Measurements from ENCODE around the gene ZNF519.

The ZNF519 gene

GRCh38 chr18:14104201-14104600, 28.0 kb downstream of the ZNF519 start:
- TF ChIP-seq, protein P1, sequence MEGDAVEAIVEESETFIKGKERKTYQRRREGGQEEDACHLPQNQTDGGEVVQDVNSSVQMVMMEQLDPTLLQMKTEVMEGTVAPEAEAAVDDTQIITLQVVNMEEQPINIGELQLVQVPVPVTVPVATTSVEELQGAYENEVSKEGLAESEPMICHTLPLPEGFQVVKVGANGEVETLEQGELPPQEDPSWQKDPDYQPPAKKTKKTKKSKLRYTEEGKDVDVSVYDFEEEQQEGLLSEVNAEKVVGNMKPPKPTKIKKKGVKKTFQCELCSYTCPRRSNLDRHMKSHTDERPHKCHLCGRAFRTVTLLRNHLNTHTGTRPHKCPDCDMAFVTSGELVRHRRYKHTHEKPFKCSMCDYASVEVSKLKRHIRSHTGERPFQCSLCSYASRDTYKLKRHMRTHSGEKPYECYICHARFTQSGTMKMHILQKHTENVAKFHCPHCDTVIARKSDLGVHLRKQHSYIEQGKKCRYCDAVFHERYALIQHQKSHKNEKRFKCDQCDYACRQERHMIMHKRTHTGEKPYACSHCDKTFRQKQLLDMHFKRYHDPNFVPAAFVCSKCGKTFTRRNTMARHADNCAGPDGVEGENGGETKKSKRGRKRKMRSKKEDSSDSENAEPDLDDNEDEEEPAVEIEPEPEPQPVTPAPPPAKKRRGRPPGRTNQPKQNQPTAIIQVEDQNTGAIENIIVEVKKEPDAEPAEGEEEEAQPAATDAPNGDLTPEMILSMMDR (IDR thresholded peaks at IDR 0.05; ENCODE audit: low read length, missing control alignments) = no peak
- H3K4me3 ChIP-seq (replicated peaks; ENCODE audit: low read depth, low read length) = no peak overlapping the region
- DNase-seq (ENCODE audit: low read depth) = no peak

GRCh38 chr18:14100503-14101286, 31.5 kb downstream of the ZNF519 start:
- H3K4me3 ChIP-seq (replicated peaks; ENCODE audit: low read depth, low read length) = no peak overlapping the region
- no peak for DNase-seq (ENCODE audit: low read depth)
- TF ChIP-seq, protein P1 (IDR thresholded peaks at IDR 0.05; ENCODE audit: low read length, missing control alignments) = no peak

DNA sequence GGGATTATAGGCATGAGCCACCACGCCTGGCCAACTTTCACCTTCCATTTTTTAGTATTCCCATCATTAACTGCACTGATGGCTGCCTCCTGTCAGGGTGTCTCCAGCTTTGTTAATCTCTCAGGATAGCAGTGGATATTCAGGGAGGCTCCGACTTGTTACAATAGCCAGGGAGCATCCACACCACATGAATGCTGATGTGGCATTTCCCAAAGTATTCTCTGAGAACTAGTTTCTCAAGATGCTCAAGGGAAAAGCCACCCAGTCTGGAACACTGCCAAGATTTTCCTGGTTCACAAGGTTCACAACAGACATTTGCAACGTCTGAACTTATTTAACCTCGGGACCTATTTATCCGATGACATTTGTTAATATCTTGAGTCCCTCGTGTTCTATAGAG, 33.8 kb downstream of the ZNF519 start:
- no peak for DNase-seq (ENCODE audit: low read depth)
- no peak overlapping the region for H3K4me3 ChIP-seq (replicated peaks; ENCODE audit: low read depth, low read length)
- TF ChIP-seq, protein P1 (IDR thresholded peaks at IDR 0.05; ENCODE audit: low read length, missing control alignments) = no peak

DNA sequence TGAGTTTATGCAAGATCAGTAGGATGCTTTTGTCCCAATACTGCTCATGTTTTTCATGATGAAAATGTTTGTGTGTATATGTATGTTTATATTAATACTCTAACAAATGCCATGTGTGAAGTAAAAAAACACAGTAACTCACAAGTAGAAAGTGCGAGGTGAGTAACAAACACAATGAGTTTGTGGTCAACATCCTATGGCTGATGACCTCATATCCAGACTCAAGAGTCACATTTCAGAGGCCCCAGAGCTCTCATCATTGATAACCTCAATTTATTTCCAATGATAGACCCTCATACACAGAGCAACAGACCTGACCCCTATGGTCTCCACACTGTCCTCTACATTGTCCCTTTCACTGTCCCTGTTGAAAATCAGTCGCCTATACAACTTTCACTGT, 34.5 kb downstream of the ZNF519 start:
- H3K4me3 ChIP-seq (replicated peaks; ENCODE audit: low read depth, low read length) = no peak overlapping the region
- no peak for DNase-seq (ENCODE audit: low read depth)
- TF ChIP-seq, protein P1 (IDR thresholded peaks at IDR 0.05; ENCODE audit: low read length, missing control alignments) = no peak

GRCh38 chr18:14093307-14093915, 38.8 kb downstream of the ZNF519 start:
- no peak for DNase-seq (ENCODE audit: low read depth)
- TF ChIP-seq, protein P1 (IDR thresholded peaks at IDR 0.05; ENCODE audit: low read length, missing control alignments) = no peak

GRCh38 chr18:14092625-14093306, 39.5 kb downstream of the ZNF519 start:
- H3K4me3 ChIP-seq (replicated peaks; ENCODE audit: low read depth, low read length) = no peak overlapping the region
- DNase-seq (ENCODE audit: low read depth) = no peak
- TF ChIP-seq, protein P1 (IDR thresholded peaks at IDR 0.05; ENCODE audit: low read length, missing control alignments) = no peak

More at GRCh38 chr18:14093307-14093915, 38.8 kb downstream of the ZNF519 start:
- no peak overlapping the region for H3K4me3 ChIP-seq (replicated peaks; ENCODE audit: low read depth, low read length)

Data from fibroblast of pulmonary artery (primary cell).